Caco-2 (cell line): Measurements from ENCODE around the gene GALNT1. TPM values are rescaled to one million over a fixed set of nuclear protein-coding genes. Genes with fewer than 3 reads are reported as not detected.

Source experiments
- BruUV-seq: library from RNA; stranded (reverse); fragments of 400-500 nt; replicated peaks from 2 replicates; lab custom pipeline; 2021; lab: Mats Ljungman, UMichigan
- CTCF ChIA-PET: fragments of 300-600 bp; sonication (Branson Sonifier 250); formaldehyde crosslinking; loops from one replicate; lab custom pipeline; 2022; ENCODE audit warnings: antibody characterized with exemption; lab: Charles Lee
- POLR2A ChIA-PET: fragments of 300-600 bp; sonication (Branson Sonifier 250); formaldehyde crosslinking; loops from one replicate; lab custom pipeline; 2022; ENCODE audit warnings: antibody characterized with exemption; lab: Charles Lee
- DNase-seq, 2 experiments: peaks; one replicate each; pipeline versions ENCODE4 v3.0.0 to v3.0.0-alpha.2; 2020 to 2022
- H3K27me3 ChIP-seq: replicated peaks from 2 replicates; pipeline ENCODE4 v1.6.0; 2011; ENCODE audit warnings: low read length; ENCODE audit not compliant: control insufficient read depth, insufficient read depth
- H3K36me3 ChIP-seq: 2 replicates; pipeline ENCODE4 v1.5.1; 2011; ENCODE audit warnings: low read length; ENCODE audit not compliant: control insufficient read depth, insufficient read depth
- H3K4me1 ChIP-seq: fragments of 250-450 bp; sonication (Bioruptor Pico); 2 replicates; pipeline ENCODE4 v1.5.1; 2020; ENCODE audit warnings: mild to moderate bottlenecking
- H3K4me3 ChIP-seq: 2 replicates; pipeline ENCODE4 v1.5.1; 2011; ENCODE audit warnings: low read depth, mild to moderate bottlenecking, control low read depth, low read length
- H3K9me3 ChIP-seq: fragments of 250-450 bp; sonication (Bioruptor Pico); 2 replicates; pipeline ENCODE4 v1.5.1; 2020; ENCODE audit warnings: mild to moderate bottlenecking, moderate library complexity
- H3K27ac Mint-ChIP-seq: one replicate; pipeline ENCODE4 v1.8.0; 2022; ENCODE audit warnings: mixed read lengths; ENCODE audit not compliant: unreplicated experiment
- H3K27me3 Mint-ChIP-seq: one replicate; pipeline ENCODE4 v1.8.0; 2022; ENCODE audit warnings: mixed read lengths; ENCODE audit not compliant: insufficient read depth, unreplicated experiment
- H3K36me3 Mint-ChIP-seq: one replicate; pipeline ENCODE4 v1.8.0; 2022; ENCODE audit warnings: mild to moderate bottlenecking, mixed read lengths; ENCODE audit not compliant: insufficient read depth, unreplicated experiment
- H3K4me1 Mint-ChIP-seq: one replicate; pipeline ENCODE4 v1.8.0; 2022; ENCODE audit warnings: low read depth, mixed read lengths; ENCODE audit not compliant: unreplicated experiment
- H3K4me3 Mint-ChIP-seq: one replicate; pipeline ENCODE4 v1.8.0; 2022; ENCODE audit warnings: mild to moderate bottlenecking, moderate library complexity, mixed read lengths; ENCODE audit not compliant: unreplicated experiment
- H3K9me3 Mint-ChIP-seq: one replicate; pipeline ENCODE4 v1.8.0; 2022; ENCODE audit warnings: mixed read lengths; ENCODE audit not compliant: unreplicated experiment
- CTCF ChIP-seq, 2 experiments: fragments of 200-600 bp in 1 of 2; IDR thresholded peaks; 1 replicate in 1 of 2; 2 replicates in 1 of 2; pipeline versions ENCODE4 v1.5.1 to v1.8.0; 2011 to 2022; ENCODE audit warnings: antibody characterized with exemption in 1 of 2, control low read depth in 1 of 2, inconsistent platforms in 1 of 2, low read depth in 1 of 2, low read length in 1 of 2, mild to moderate bottlenecking in 1 of 2, moderate library complexity in 1 of 2; ENCODE audit not compliant: insufficient read depth in 1 of 2, severe bottlenecking in 1 of 2, unreplicated experiment in 1 of 2
- intact Hi-C: fragments of 100-400 bp; cut with micrococcal nuclease; formaldehyde crosslinking; loops from one replicate; pipeline ENCODE4 v1.10.0; 2022; ENCODE audit not compliant: unreplicated experiment
- total RNA-seq: library from RNA; stranded (reverse); gene quantifications from 2 replicates; pipeline ENCODE4 v1.2.3, GENCODE V29; 2022

Gene GALNT1
- total RNA-seq, 1 experiment from 2014 or later: 53.6 TPM

- no TSS peak for BruUV-seq
- H3K4me1 ChIP-seq: no peaks in the 10 kb centered on the region
- Mint-ChIP-seq H3K36me3 (no peaks in the 10 kb centered on the region), H3K4me3 (no peak overlapping the region), H3K9me3 (no peaks in the 10 kb centered on the region), H3K4me1 (no peaks in the 10 kb centered on the region), H3K27ac (no peak overlapping the region), H3K27me3 (no peaks in the 10 kb centered on the region)
- CTCF ChIA-PET: no interaction called here
- H3K4me3 ChIP-seq: no peak overlapping the region
- H3K36me3 ChIP-seq: no peaks in the 10 kb centered on the region
- POLR2A ChIA-PET: no interaction called here
- DNase-seq: no peak
- H3K9me3 ChIP-seq: no peaks in the 10 kb centered on the region; the same call in 1 of the 2 replicates
- H3K27me3 ChIP-seq: no peaks in the 10 kb centered on the region
- TF ChIP-seq CTCF (IDR thresholded peaks at IDR 0.05; ENCODE audit: insufficient read depth in 1 of 2, low read depth in 1 of 2, low read length in 1 of 2, severe bottlenecking in 1 of 2, unreplicated experiment in 1 of 2): no peak
- intact Hi-C loops: no loop called here
Observed at GRCh38 chr18:35604369-35604768, 22.8 kb downstream of the GALNT1 start.

- intact Hi-C loops: no loop called here
- Mint-ChIP-seq H3K4me1 (no peaks in the 10 kb centered on the region), H3K27me3 (no peaks in the 10 kb centered on the region), H3K4me3 (no peak overlapping the region), H3K36me3 (no peaks in the 10 kb centered on the region), H3K27ac (no peak overlapping the region), H3K9me3 (no peaks in the 10 kb centered on the region)
- Histone ChIP-seq H3K4me1 (no peaks in the 10 kb centered on the region), H3K9me3 (no peaks in the 10 kb centered on the region; the same call in 1 of the 2 replicates), H3K4me3 (no peak overlapping the region), H3K36me3 (no peaks in the 10 kb centered on the region), H3K27me3 (no peaks in the 10 kb centered on the region)
- ChIA-PET CTCF (no interaction called here), POLR2A (no interaction called here)
- no peak for TF ChIP-seq CTCF (IDR thresholded peaks at IDR 0.05; ENCODE audit: insufficient read depth in 1 of 2, low read depth in 1 of 2, low read length in 1 of 2, severe bottlenecking in 1 of 2, unreplicated experiment in 1 of 2)
- no TSS peak for BruUV-seq
- DNase-seq: no peak
Observed at GRCh38 chr18:35605686-35606417, 24.3 kb downstream of the GALNT1 start.

- Mint-ChIP-seq H3K4me3 (no peak overlapping the region), H3K36me3 (no peaks in the 10 kb centered on the region), H3K27me3 (no peaks in the 10 kb centered on the region), H3K4me1 (no peaks in the 10 kb centered on the region), H3K27ac (no peak overlapping the region), H3K9me3 (no peaks in the 10 kb centered on the region)
- no peak for DNase-seq
- Histone ChIP-seq H3K36me3 (no peaks in the 10 kb centered on the region), H3K4me3 (no peak overlapping the region), H3K27me3 (no peaks in the 10 kb centered on the region), H3K9me3 (no peaks in the 10 kb centered on the region), H3K4me1 (no peaks in the 10 kb centered on the region)
- ChIA-PET POLR2A (no interaction called here), CTCF (no interaction called here)
- no TSS peak for BruUV-seq
- TF ChIP-seq CTCF (IDR thresholded peaks at IDR 0.05; ENCODE audit: insufficient read depth in 1 of 2, low read depth in 1 of 2, low read length in 1 of 2, severe bottlenecking in 1 of 2, unreplicated experiment in 1 of 2): no peak
- intact Hi-C loops: no loop called here
Observed at GRCh38 chr18:35609236-35609635, 27.7 kb downstream of the GALNT1 start.
